PFSK-1 (cell line): ENCODE results near the gene GAMT.

Source experiments
- FOXP2 ChIP-seq: optimal IDR thresholded peaks from 2 replicates; pipeline ENCODE3; 2011; ENCODE audit warnings: borderline replicate concordance, control low read depth, inconsistent platforms; ENCODE audit not compliant: insufficient read depth; ENCODE audit errors: extremely low read length, extremely low read depth
- POLR2AphosphoS5 ChIP-seq: IDR thresholded peaks from 2 replicates; pipeline ENCODE4 v1.6.1; 2012; ENCODE audit warnings: low read depth, mild to moderate bottlenecking, control low read depth, low read length, moderate library complexity
- SIN3A ChIP-seq: IDR thresholded peaks from 2 replicates; pipeline ENCODE4 v1.6.1; 2012; ENCODE audit warnings: mild to moderate bottlenecking, low read length, moderate library complexity, borderline replicate concordance; ENCODE audit not compliant: insufficient read depth
- TAF1 ChIP-seq: IDR thresholded peaks from 2 replicates; pipeline ENCODE4 v1.6.1; 2012; ENCODE audit warnings: low read length, control low read depth, borderline replicate concordance; ENCODE audit not compliant: insufficient read depth
- TF ChIP-seq, protein P1 (sequence below), 2 experiments: IDR thresholded peaks; 2 replicates each; pipeline versions ENCODE4 v1.6.1 to v1.8.0; 2011 to 2012; ENCODE audit warnings: low read depth in 2 of 2, low read length in 2 of 2, control low read depth in 1 of 2, inconsistent platforms in 1 of 2, mild to moderate bottlenecking in 1 of 2, moderate library complexity in 1 of 2; ENCODE audit not compliant: insufficient read depth in 1 of 2

Gene GAMT

DNA sequence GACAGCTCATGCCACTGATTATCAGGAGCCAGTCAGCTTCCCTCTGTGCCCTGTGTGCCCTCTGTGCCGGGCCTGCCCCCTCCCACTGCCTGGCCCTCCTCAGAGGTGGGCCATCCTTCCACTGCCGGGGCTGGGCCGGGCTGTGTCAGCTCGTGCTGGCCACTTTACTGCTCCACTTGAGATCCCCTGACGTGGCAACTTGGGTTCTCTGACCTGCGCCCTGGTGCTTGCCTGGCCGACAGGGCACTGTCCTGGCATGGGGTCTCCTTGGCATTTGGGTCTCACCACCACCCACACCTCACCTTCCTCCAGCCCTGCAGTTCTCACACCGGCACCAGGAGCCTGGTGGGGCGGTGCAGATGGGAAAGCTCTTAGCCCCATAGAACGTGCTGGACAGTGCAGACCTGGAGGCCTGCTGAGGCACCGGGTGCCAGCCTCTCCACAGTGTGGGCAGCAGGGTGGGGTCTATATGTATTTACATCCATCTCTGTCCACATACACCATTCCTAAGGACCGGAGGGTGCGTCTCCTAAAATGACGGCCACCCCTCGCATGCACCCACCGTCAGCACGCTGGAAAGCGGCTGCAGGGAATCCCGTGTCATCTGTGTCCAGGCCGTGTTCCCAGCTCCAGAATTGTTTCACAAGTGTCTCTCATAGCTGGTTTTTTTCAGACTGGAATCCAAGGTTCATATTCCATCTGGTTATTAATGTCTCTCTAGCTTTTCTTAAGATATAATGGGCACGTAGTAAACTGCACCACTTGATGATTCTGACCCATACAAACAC is 17.8 kb upstream of the GAMT start:
- TF ChIP-seq TAF1 (no peak), FOXP2 (no peak), SIN3A (no peak), POLR2AphosphoS5 (no peak)
- TF ChIP-seq, protein P1, sequence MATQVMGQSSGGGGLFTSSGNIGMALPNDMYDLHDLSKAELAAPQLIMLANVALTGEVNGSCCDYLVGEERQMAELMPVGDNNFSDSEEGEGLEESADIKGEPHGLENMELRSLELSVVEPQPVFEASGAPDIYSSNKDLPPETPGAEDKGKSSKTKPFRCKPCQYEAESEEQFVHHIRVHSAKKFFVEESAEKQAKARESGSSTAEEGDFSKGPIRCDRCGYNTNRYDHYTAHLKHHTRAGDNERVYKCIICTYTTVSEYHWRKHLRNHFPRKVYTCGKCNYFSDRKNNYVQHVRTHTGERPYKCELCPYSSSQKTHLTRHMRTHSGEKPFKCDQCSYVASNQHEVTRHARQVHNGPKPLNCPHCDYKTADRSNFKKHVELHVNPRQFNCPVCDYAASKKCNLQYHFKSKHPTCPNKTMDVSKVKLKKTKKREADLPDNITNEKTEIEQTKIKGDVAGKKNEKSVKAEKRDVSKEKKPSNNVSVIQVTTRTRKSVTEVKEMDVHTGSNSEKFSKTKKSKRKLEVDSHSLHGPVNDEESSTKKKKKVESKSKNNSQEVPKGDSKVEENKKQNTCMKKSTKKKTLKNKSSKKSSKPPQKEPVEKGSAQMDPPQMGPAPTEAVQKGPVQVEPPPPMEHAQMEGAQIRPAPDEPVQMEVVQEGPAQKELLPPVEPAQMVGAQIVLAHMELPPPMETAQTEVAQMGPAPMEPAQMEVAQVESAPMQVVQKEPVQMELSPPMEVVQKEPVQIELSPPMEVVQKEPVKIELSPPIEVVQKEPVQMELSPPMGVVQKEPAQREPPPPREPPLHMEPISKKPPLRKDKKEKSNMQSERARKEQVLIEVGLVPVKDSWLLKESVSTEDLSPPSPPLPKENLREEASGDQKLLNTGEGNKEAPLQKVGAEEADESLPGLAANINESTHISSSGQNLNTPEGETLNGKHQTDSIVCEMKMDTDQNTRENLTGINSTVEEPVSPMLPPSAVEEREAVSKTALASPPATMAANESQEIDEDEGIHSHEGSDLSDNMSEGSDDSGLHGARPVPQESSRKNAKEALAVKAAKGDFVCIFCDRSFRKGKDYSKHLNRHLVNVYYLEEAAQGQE (IDR thresholded peaks at IDR 0.05; ENCODE audit: insufficient read depth in 1 of 2, low read depth in 2 of 2, low read length in 2 of 2) = no peak

DNA sequence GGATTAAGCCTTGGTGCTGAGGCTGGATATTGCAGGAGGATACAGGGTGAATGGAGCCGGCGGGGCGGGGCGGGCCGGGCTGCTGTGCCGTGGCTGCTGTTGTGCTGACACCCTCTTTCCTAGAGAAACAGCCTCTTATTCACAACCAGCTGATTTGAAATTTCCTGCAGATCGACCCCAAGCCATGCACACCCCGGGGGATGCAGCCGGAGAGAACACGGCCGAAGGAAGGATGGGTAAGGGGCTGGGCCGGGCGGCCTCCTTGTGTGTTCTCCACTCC is 17.1 kb upstream of the GAMT start:
- TF ChIP-seq FOXP2 (no peak), POLR2AphosphoS5 (no peak), SIN3A (no peak)

DNA sequence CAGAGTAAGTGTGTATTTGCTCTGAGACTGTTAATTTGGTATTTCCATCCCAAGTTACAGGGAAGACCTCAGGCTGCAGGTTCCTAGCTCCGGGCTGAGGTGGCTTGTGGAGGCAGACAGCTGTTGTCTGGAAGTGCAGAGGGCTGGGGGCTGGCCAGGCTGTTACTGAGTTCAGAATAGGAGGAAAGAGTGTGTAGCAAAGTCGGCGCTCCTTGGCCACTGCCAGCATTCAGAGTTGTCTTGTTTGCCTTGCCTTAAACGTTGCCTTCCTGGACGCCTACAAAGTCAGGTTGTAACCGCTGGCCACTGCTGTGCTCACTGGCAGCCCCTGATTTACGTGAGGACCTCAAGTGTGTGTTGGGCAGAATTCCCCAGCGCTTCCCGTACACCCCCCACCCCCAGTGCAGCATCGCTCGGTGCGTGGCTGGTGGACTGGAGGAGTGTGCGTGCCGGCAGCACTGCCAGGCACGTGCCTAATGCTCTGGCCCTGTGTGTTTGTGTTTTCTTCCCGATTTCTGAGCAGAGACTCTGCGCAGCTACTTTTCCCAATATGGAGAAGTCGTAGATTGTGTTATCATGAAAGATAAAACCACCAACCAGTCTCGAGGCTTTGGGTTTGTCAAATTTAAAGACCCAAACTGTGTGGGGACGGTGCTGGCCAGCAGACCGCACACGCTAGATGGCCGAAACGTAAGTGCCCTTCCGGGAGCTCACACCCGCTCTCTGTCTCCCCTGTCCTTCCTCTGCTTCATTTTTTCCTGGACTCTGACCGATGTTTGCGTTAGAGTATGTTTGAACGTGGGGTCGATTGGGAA is 16.5 kb upstream of the GAMT start:
- TF ChIP-seq, protein P1 (IDR thresholded peaks at IDR 0.05; ENCODE audit: insufficient read depth in 1 of 2, low read depth in 2 of 2, low read length in 2 of 2) = no peak
- TF ChIP-seq POLR2AphosphoS5 (no peak), FOXP2 (no peak), TAF1 (no peak), SIN3A (no peak)

DNA sequence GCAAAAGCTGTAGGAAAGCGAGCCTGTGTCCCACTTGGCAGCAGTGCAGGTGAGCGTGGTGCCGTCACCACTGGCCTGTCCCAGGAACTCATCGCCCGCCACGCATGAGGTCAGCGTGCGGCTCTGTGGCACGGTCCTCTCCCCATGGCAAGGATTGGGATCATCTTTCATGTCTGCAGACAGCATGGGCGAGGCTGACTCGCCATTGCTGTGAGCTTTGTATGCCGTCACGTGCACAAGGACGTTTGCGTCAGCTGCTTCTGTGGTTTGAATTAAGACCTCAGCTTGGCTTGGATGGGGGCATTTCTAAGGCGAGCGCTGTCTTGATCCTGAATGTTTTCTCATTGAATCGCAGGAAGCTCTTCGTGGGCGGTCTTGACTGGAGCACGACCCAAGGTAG is 15.8 kb upstream of the GAMT start:
- TF ChIP-seq TAF1 = no peak
- TF ChIP-seq POLR2AphosphoS5 = no peak
- no peak for TF ChIP-seq SIN3A
- TF ChIP-seq, protein P1 (IDR thresholded peaks at IDR 0.05; ENCODE audit: insufficient read depth in 1 of 2, low read depth in 2 of 2, low read length in 2 of 2) = no peak
- TF ChIP-seq FOXP2 = no peak

DNA sequence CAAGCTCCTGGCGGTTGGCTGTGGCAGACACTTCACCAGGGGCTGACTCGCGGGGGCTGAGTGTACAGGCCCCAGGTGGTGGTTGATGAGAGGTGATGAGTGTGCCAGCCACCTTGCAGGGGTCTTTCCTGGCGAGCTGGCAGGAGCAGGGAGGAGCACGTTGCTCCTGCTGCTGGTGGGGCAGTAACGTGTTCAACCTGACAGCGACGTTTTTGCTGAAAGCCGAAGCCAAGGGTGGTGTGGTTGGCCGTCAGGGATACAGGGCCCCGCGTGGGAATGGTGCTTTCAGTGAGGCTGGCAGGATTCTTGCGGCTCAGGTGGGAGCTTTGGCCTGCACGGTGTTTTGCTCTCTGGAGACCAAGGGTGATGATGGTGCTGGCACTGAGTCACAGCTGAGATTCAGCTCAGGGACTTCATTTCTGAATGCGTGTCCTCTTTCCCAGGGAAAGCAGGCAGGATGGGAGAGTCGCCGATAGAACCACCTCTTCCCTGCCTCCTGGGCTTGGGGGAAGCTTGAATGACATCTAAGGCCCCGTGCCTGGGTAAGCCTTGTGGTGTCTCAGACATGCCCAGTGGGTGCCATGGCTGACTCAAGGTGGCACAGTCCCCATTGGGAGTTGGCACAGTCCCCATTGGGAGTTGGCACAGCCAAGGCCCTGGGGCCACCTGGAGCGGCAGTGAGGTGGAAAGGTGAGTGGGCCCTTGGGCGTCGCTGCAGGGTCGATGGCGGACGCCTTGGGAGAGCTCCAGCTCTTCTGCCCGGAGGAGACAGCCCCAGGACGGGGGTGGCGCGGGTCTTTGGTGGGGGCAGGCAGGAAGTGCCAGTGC is 14.9 kb upstream of the GAMT start:
- TF ChIP-seq, protein P1 (IDR thresholded peaks at IDR 0.05; ENCODE audit: insufficient read depth in 1 of 2, low read depth in 2 of 2, low read length in 2 of 2) = no peak
- no peak for TF ChIP-seq TAF1
- no peak for TF ChIP-seq POLR2AphosphoS5
- TF ChIP-seq SIN3A = no peak
- no peak for TF ChIP-seq FOXP2
